ENCODE results near the gene UBE2U.

UBE2U gene

GRCh38 chr1:64231153-64231552, 27.7 kb downstream of the UBE2U start (continued):
- TF ChIP-seq WT1 (tag by site-specific recombination; IDR thresholded peaks at IDR 0.05) (0 out of 2 replicates have a peak, but pooled peaks have one; percentile 11), ZBTB44 (tag by site-specific recombination; IDR thresholded peaks at IDR 0.05) (peak; percentile 91), TRIM28 (IDR thresholded peaks at IDR 0.05; ENCODE audit: borderline replicate concordance, low read length) (peak; percentile 67; the same call in 1 of the 2 replicates), ZNF423 (tag by site-specific recombination; IDR thresholded peaks at IDR 0.05) (0 out of 2 replicates have a peak, but pooled peaks have one; percentile 19), ZNF843 (tag by site-specific recombination; IDR thresholded peaks at IDR 0.05) (no peak; the same call in 1 of the 2 replicates), ZNF148 (tag by site-specific recombination; IDR thresholded peaks at IDR 0.05; ENCODE audit: borderline replicate concordance) (peak; percentile 19; the same call in 1 of the 2 replicates), BCL11B (tag by site-specific recombination; IDR thresholded peaks at IDR 0.05; ENCODE audit: low read depth) (0 out of 2 replicates have a peak, but pooled peaks have one; percentile 52), INSM2 (tag by site-specific recombination; IDR thresholded peaks at IDR 0.05) (peak; percentile 20; the same call in 1 of the 2 replicates), REST (tag by site-specific recombination; IDR thresholded peaks at IDR 0.05) (no peak), KLF8 (tag by site-specific recombination; IDR thresholded peaks at IDR 0.05) (peak; percentile 51), ZNF26 (tag by site-specific recombination; IDR thresholded peaks at IDR 0.05) (no peak), ZXDB (tag by site-specific recombination; IDR thresholded peaks at IDR 0.05) (0 out of 2 replicates have a peak, but pooled peaks have one; percentile 24), ZNF76 (tag by site-specific recombination; IDR thresholded peaks at IDR 0.05; ENCODE audit: borderline replicate concordance, low read depth) (0 out of 2 replicates have a peak, but pooled peaks have one; percentile 28)

- TF ChIP-seq KLF10 (tag by site-specific recombination; IDR thresholded peaks at IDR 0.05), result 0 out of 2 replicates have a peak, but pooled peaks have one; percentile 2
- no peak for TF ChIP-seq ZNF391 (tag by site-specific recombination; IDR thresholded peaks at IDR 0.05; ENCODE audit: borderline replicate concordance, low read depth)
- no peaks in the 10 kb centered on the region for H3K36me3 ChIP-seq (ENCODE audit: control insufficient read depth in 2 of 2, insufficient read depth in 1 of 2, low read length in 2 of 2)
- H3K4me1 ChIP-seq (ENCODE audit: control insufficient read depth, insufficient read depth, low read length), result peaks cover 26% of the 10 kb centered on the region
- H3K9me3 ChIP-seq (ENCODE audit: control insufficient read depth, insufficient read depth, low read depth, low read length), result no peaks in the 10 kb centered on the region
- no peak overlapping the region for H3K4me3 ChIP-seq (ENCODE audit: low read depth, low read length)
- ChIA-PET CTCF (interaction anchor here (0.6 kb wide), 1 partner anchor 787 kb away, joined by 5 read pairs; no protein-coding TSS in a partner anchor), POLR2A (no interaction called here)
- H3K27ac ChIP-seq (ENCODE audit: extremely low read depth, low read depth, low read length), result no peak overlapping the region
Observed at GRCh38 chr1:64231654-64232053, 28.2 kb downstream of the UBE2U start.
